Spleen (tissue), 11 donors: ENCODE data around the gene DPT. TPM values are rescaled to one million over a fixed set of nuclear protein-coding genes. Genes with fewer than 3 reads are reported as not detected.

ENCODE experiments used
- DNase-seq: peaks from one replicate; pipeline ENCODE4 v3.0.0-alpha.2; 2020
- H3K27ac ChIP-seq, 8 donors: fragments of 200-600 bp; sonication (generic) in 7 of 8; 1 replicate in 4 of 8; 2 replicates in 4 of 8; pipeline versions ENCODE4 v1.5.0 to v1.8.0; 2016 to 2021; ENCODE audit warnings: inconsistent platforms in 4 of 8, mild to moderate bottlenecking in 4 of 8, moderate library complexity in 1 of 8
- H3K27me3 ChIP-seq, 7 donors: fragments of 200-600 bp; sonication (generic) in 6 of 7; replicated peaks in 1 of 7; 1 replicate in 4 of 7; 2 replicates in 3 of 7; pipeline versions ENCODE4 v1.5.0 to v1.8.0; 2016 to 2021; ENCODE audit warnings: inconsistent platforms in 3 of 7, mild to moderate bottlenecking in 1 of 7
- H3K36me3 ChIP-seq, 6 donors: fragments of 200-600 bp; sonication (generic) in 5 of 6; 1 replicate in 4 of 6; 2 replicates in 2 of 6; pipeline versions ENCODE4 v1.5.0 to v1.8.0; 2016 to 2021; ENCODE audit warnings: inconsistent platforms in 2 of 6
- H3K4me1 ChIP-seq, 6 donors: fragments of 200-600 bp; sonication (generic) in 5 of 6; 1 replicate in 3 of 6; 2 replicates in 3 of 6; pipeline versions ENCODE4 v1.5.0 to v1.8.0; 2016 to 2021; ENCODE audit warnings: inconsistent platforms in 3 of 6
- H3K4me3 ChIP-seq, 8 donors: fragments of 200-600 bp; sonication (generic) in 7 of 8; 1 replicate in 4 of 8; 2 replicates in 4 of 8; pipeline versions ENCODE4 v1.5.0 to v1.8.0; 2016 to 2021; ENCODE audit warnings: inconsistent platforms in 4 of 8, mild to moderate bottlenecking in 4 of 8, moderate library complexity in 2 of 8
- H3K9me3 ChIP-seq, 8 donors: fragments of 200-600 bp; sonication (generic) in 7 of 8; 1 replicate in 4 of 8; 2 replicates in 4 of 8; pipeline versions ENCODE4 v1.5.0 to v1.8.0; 2016 to 2021; ENCODE audit warnings: inconsistent platforms in 4 of 8
- CTCF ChIP-seq, 11 experiments: fragments of 200-600 bp in 7 of 11; fragments of 450-650 bp in 4 of 11; sonication (generic) in 4 of 11; IDR thresholded peaks in 8 of 11; conservative IDR thresholded peaks in 3 of 11; 1 replicate in 7 of 11; 2 replicates in 4 of 11; pipeline versions ENCODE4 v1.4.0 to v1.8.0; 2016 to 2021; ENCODE audit warnings: antibody characterized with exemption in 11 of 11, inconsistent platforms in 4 of 11, mild to moderate bottlenecking in 1 of 11
- POLR2A ChIP-seq, 3 donors: fragments of 450-650 bp; IDR thresholded peaks; one replicate each; pipeline ENCODE4 v1.5.1; 2017; ENCODE audit warnings: antibody characterized with exemption in 3 of 3, mild to moderate bottlenecking in 1 of 3
- POLR2AphosphoS5 ChIP-seq, 3 donors: sonication (generic); formaldehyde crosslinking; IDR thresholded peaks; one replicate each; pipeline ENCODE4 v1.5.1; 2017; ENCODE audit warnings: antibody characterized with exemption in 3 of 3
- WGBS, 5 donors: extraction: QIAGEN DNeasy Blood & Tissue Kit in 3 of 5; methylation state at CpG; one replicate each; pipeline versions ENCODE4 v1.1.5 to v1.1.7; 2013 to 2018; 5-methylcytosine and 5-hydroxymethylcytosine counted together
- intact Hi-C: fragments of 100-400 bp; cut with DNase I; formaldehyde crosslinking; loops from one replicate; pipeline ENCODE4 v1.15.0; 2023; ENCODE audit warnings: low total_unique reads
- polyA plus RNA-seq, 3 donors: library from polyadenylated mRNA; stranded (reverse); fragments of 200-250 nt; gene quantifications; one replicate each; pipeline ENCODE4 v1.2.1, GENCODE V29; 2013
- total RNA-seq, 7 donors: library from RNA; depleted of rRNA in 3 of 7; stranded (reverse); fragments of >200 nt in 3 of 7; fragmentation: NEBNext Ultra II Directional in 4 of 7; extraction: Animal tissue kit (Norgen Biotek cat#: 25700) in 4 of 7; gene quantifications; one replicate each; pipeline versions ENCODE4 v1.1.0 to v1.2.1, GENCODE V29; 2016 to 2021
- donor health status: healthy with polysubstance abuse.
- donor health status: DM: no; HTN: no; CAD: no; lungs with moderate emphysema.
- donor health status: DM: no; HTN: no; CAD: no.
- donor health status: Bipolar disorder and iron deficiency.
- donor health status: healthy.
- donor health status: DM: no; HTN: no; CAD: no.
- donor health status: DM: yes; HTN: yes; CAD: no.

Gene DPT
- total and polyA plus RNA-seq, 10 donors = 0.37 to 7.2 (median 0.93) TPM; not detected in 5

- no peak for TF ChIP-seq POLR2A (IDR thresholded peaks at IDR 0.05)
- no peak for TF ChIP-seq CTCF (IDR thresholded peaks at IDR 0.05 in 8 of 11, conservative IDR thresholded peaks at IDR 0.05 in 3 of 11)
- no peak for TF ChIP-seq POLR2AphosphoS5 (IDR thresholded peaks at IDR 0.05)
- no peaks in the 10 kb centered on the region for H3K4me1 ChIP-seq
- no peak overlapping the region for H3K4me3 ChIP-seq
- no peaks in the 10 kb centered on the region for H3K36me3 ChIP-seq
- no peak overlapping the region for H3K27ac ChIP-seq
- WGBS, 5 donors = 89 to 97% (median 91%) methylated on average over 3 of the region's 3 CpGs
- intact Hi-C loops = no loop called here
- H3K27me3 ChIP-seq = no peaks in the 10 kb centered on the region
- no peak for DNase-seq
- no peaks in the 10 kb centered on the region for H3K9me3 ChIP-seq
Measured at GRCh38 chr1:168692472-168692871, 36.5 kb downstream of the DPT start.

GRCh38 chr1:168691541-168691940 lies 37.5 kb downstream of the DPT start:
- 71 to 88% (median 79%) methylated on average over 5 of the region's 5 CpGs for WGBS, 5 donors
- no peak for TF ChIP-seq POLR2A (IDR thresholded peaks at IDR 0.05)
- TF ChIP-seq CTCF (IDR thresholded peaks at IDR 0.05 in 8 of 11, conservative IDR thresholded peaks at IDR 0.05 in 3 of 11) = no peak
- TF ChIP-seq POLR2AphosphoS5 (IDR thresholded peaks at IDR 0.05) = no peak
- no peaks in the 10 kb centered on the region for H3K4me1 ChIP-seq
- H3K27ac ChIP-seq = no peak overlapping the region
- no peak overlapping the region for H3K4me3 ChIP-seq
- DNase-seq = no peak
- H3K9me3 ChIP-seq = no peaks in the 10 kb centered on the region
- no peaks in the 10 kb centered on the region for H3K27me3 ChIP-seq
- intact Hi-C loops = no loop called here
- no peaks in the 10 kb centered on the region for H3K36me3 ChIP-seq

- Histone ChIP-seq H3K36me3 (no peaks in the 10 kb centered on the region), H3K4me3 (no peak overlapping the region), H3K27ac (no peak overlapping the region), H3K27me3 (no peaks in the 10 kb centered on the region), H3K9me3 (no peaks in the 10 kb centered on the region), H3K4me1 (no peaks in the 10 kb centered on the region)
- no peak for DNase-seq
- intact Hi-C loops = no loop called here
- TF ChIP-seq POLR2A (IDR thresholded peaks at IDR 0.05) = no peak
- no peak for TF ChIP-seq CTCF (IDR thresholded peaks at IDR 0.05 in 8 of 11, conservative IDR thresholded peaks at IDR 0.05 in 3 of 11)
- no peak for TF ChIP-seq POLR2AphosphoS5 (IDR thresholded peaks at IDR 0.05)
- WGBS, 5 donors = 78 to 85% (median 82%) methylated on average over 8 of the region's 8 CpGs
Measured at GRCh38 chr1:168689726-168690602, 39.0 kb downstream of the DPT start.

GRCh38 chr1:168689327-168689657 lies 39.7 kb downstream of the DPT start:
- peaks cover 0 to 2% (median 0%) of the 10 kb centered on the region in 7 donors for H3K27me3 ChIP-seq
- H3K4me1 ChIP-seq = no peaks in the 10 kb centered on the region
- no peak overlapping the region for H3K4me3 ChIP-seq
- no peaks in the 10 kb centered on the region for H3K36me3 ChIP-seq
- WGBS, 5 donors = 80 to 97% (median 87%) methylated on average over 2 of the region's 2 CpGs
- DNase-seq = no peak
- no peak for TF ChIP-seq CTCF (IDR thresholded peaks at IDR 0.05 in 8 of 11, conservative IDR thresholded peaks at IDR 0.05 in 3 of 11)
- no peak for TF ChIP-seq POLR2A (IDR thresholded peaks at IDR 0.05)
- TF ChIP-seq POLR2AphosphoS5 (IDR thresholded peaks at IDR 0.05) = no peak
- H3K27ac ChIP-seq = no peak overlapping the region
- intact Hi-C loops = no loop called here
- H3K9me3 ChIP-seq = no peaks in the 10 kb centered on the region
